ENCODE measurements around the gene CRELD2.

CRELD2 gene

GRCh38 chr22:49921508-49922278 lies 3.3 kb downstream of the CRELD2 start:
- no peak for TF ChIP-seq CTCF (IDR thresholded peaks at IDR 0.05; ENCODE audit: low read depth, low read length)
- Histone ChIP-seq H3K36me3 (no peaks in the 10 kb centered on the region), H3K27me3 (no peaks in the 10 kb centered on the region), H3K4me3 (ENCODE audit: low read depth, low read length) (no peak overlapping the region), H3K9me3 (no peaks in the 10 kb centered on the region), H3K4me1 (no peaks in the 10 kb centered on the region)
- no peak for DNase-seq

- H3K27me3 ChIP-seq: no peaks in the 10 kb centered on the region
- no peak for DNase-seq
- no peak overlapping the region for H3K4me3 ChIP-seq (ENCODE audit: low read depth, low read length)
- no peak for TF ChIP-seq CTCF (IDR thresholded peaks at IDR 0.05; ENCODE audit: low read depth, low read length)
- H3K4me1 ChIP-seq: no peaks in the 10 kb centered on the region
- H3K9me3 ChIP-seq: no peaks in the 10 kb centered on the region
- H3K36me3 ChIP-seq: no peaks in the 10 kb centered on the region
Observed at GRCh38 chr22:49922484-49922883, 4.0 kb downstream of the CRELD2 start.

GRCh38 chr22:49922926-49923325 lies 4.5 kb downstream of the CRELD2 start:
- no peak for TF ChIP-seq CTCF (IDR thresholded peaks at IDR 0.05; ENCODE audit: low read depth, low read length)
- Histone ChIP-seq H3K9me3 (no peaks in the 10 kb centered on the region), H3K4me1 (no peaks in the 10 kb centered on the region), H3K4me3 (ENCODE audit: low read depth, low read length) (no peak overlapping the region), H3K27me3 (no peaks in the 10 kb centered on the region), H3K36me3 (no peaks in the 10 kb centered on the region)
- peak; percentile 12 for DNase-seq

GRCh38 chr22:49923445-49923844 lies 5.0 kb downstream of the CRELD2 start:
- H3K9me3 ChIP-seq: no peaks in the 10 kb centered on the region
- no peaks in the 10 kb centered on the region for H3K4me1 ChIP-seq
- H3K27me3 ChIP-seq: no peaks in the 10 kb centered on the region
- DNase-seq: peak; percentile 15
- TF ChIP-seq CTCF (IDR thresholded peaks at IDR 0.05; ENCODE audit: low read depth, low read length): peak; percentile 29
- no peaks in the 10 kb centered on the region for H3K36me3 ChIP-seq
- no peak overlapping the region for H3K4me3 ChIP-seq (ENCODE audit: low read depth, low read length)

GRCh38 chr22:49924113-49924833 lies 5.8 kb downstream of the CRELD2 start:
- no peaks in the 10 kb centered on the region for H3K9me3 ChIP-seq
- peaks cover 2% of the 10 kb centered on the region; the same call in 1 of the 2 replicates for H3K27me3 ChIP-seq
- H3K36me3 ChIP-seq: no peaks in the 10 kb centered on the region
- no peak overlapping the region for H3K4me3 ChIP-seq (ENCODE audit: low read depth, low read length)
- DNase-seq: no peak
- no peaks in the 10 kb centered on the region for H3K4me1 ChIP-seq
- TF ChIP-seq CTCF (IDR thresholded peaks at IDR 0.05; ENCODE audit: low read depth, low read length): no peak
